ENCODE results near the gene PHYKPL.

The PHYKPL gene

DNA sequence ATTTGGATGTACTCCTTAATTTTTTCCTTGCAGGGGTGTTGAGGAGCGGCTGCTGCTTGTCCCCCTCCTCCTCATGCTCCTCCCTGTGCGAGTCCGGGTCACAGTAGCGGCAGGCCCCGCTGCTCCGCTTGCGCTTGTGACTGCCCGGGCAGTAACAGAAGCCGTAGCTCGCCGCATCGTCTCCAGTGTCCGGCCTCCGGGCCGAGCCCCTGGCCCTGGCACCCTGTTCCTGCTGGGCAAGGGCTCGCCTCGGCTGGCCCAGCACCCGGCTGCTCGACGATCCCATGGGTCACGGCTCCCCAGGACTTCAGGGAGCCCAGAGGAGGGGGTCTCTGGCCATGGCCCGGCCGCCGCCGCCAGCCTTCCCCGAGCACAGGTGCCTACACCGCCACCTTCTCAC, 45.6 kb downstream of the PHYKPL start, which contains the start of gene GMCL2:
Gene GMCL2, minus strand, starts transcription at position 358 of the 400 bp plus-strand sequence. Its CDS starts 72 bp downstream, at position 286.
- no peak for DNase-seq (ENCODE audit: low read depth)

GRCh38 chr5:178186427-178186826, 46.2 kb downstream of the PHYKPL start:
- DNase-seq (ENCODE audit: low read depth), result no peak

DNA sequence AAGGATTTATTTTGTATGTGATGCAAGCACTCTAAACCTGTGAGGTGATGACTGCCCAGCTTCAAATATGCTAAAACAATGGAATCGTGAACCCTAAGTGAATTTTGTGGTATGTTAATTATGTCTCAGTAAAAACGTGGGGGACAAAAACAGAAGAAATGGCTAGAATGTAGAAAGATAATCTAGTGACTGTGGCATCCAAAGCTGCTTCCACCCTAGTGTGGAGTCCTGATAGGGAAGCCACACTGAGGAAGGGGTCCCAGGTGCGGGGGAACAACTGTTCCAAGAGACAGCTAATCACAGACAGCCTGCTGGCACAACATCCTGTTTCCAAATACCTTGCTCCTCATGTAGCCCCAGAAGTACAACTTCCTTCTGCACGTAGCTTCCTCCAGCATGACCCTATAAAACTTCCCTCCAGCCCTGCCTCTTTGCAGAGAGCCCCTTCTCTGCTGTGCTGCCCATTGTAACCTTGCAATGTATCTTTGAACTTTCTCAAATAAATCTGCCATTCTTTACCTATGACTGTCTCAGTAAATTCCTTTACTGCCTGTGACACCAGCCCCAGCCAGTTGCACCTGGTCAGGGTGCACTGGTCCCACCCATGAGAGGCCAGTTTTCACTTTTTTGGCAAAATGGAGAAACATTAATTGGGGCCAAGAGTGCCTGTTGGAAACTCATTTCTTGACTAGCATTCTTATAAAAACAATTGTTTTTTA, 50.3 kb downstream of the PHYKPL start:
- DNase-seq (ENCODE audit: low read depth), result no peak

GRCh38 chr5:178180141-178180863, 52.3 kb downstream of the PHYKPL start:
- DNase-seq (ENCODE audit: low read depth), result no peak

DNA sequence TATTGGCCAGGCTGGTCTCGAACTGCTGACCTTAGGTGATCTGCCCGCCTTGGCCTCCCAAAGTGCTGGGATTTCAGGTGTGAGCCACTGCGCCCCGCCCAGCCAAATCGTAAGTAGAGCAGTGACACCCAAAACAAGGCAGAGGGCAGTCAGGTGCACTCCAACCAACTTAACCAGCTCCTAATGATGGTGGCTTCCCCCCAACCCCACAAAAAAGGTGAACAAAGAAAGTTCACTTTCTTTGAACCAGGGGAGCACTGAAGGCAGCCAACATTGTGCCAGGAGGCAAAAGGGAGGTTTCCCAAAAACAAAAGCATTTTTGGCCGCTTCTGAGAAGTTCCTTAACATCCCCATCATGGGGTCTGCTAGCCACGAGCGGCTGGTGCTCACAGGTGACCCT, 55.0 kb downstream of the PHYKPL start:
- no peak for DNase-seq (ENCODE audit: low read depth)

- no peak for DNase-seq (ENCODE audit: low read depth)
Observed at GRCh38 chr5:178176791-178177190, 55.8 kb downstream of the PHYKPL start.

- no peak for DNase-seq (ENCODE audit: low read depth)
Observed at GRCh38 chr5:178174456-178174855, 58.1 kb downstream of the PHYKPL start.

DNA sequence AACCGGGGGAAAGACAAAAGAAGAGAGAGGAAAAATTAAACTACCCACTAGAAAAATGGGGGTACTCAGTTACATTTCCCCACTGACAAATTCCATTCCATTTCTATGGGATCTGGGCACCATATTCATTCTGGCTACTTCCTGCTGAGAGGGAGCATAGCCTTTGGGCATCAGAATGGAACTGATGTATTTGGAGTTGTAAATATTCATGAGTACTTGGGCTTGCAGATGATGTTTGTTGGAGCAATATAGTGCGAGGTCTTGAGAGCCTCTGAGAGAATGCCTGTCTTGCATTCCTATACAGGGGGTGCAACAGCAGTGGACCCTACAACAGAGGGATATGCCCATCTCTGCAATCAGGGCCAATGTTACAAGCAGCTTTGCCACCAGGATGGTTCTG, 62.1 kb downstream of the PHYKPL start:
- DNase-seq (ENCODE audit: low read depth), result no peak

DNA sequence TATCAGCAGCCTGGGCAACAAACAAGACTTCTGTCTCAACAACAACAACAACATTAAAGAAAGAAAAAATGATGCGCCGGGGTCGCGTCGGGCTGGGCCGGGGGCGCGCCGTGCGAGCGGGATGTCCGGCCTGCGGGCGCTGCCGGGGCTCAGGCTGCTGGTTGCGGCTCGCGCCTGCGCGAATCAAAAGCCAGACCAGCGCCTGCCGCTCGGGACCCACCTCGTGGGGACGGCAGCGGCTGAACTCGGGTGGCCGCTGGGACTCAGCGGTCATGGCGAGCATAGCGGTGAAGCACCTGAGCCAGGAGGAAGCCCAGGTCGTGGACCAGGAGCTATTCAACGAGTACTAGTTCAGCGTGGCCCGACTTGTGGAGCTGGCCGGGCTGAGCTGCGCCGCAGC, 67.0 kb downstream of the PHYKPL start:
- no peak for DNase-seq (ENCODE audit: low read depth)

- DNase-seq (ENCODE audit: low read depth), result peak; percentile 43
Observed at GRCh38 chr5:178163772-178164735, 68.5 kb downstream of the PHYKPL start.

DNA sequence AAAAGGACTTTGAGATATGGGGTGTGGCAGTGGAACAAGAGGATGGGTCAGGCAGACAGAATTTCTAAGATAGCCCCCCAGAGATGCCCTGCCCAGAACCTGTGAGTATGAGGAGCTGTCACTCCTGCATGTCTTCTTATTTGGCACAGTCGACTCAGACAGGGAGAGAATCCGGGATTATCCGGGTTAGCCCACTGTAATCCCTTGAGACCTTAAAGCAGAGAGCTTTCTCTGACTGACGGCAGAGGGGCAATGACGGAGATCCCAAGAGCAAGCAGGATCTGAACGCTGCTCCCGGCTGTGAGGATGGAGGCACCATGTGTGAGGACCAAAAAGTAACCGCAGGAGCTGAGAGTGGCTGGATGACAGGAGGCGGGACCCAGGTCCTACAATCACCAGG, 70.1 kb downstream of the PHYKPL start:
- no peak for DNase-seq (ENCODE audit: low read depth)

- no peak for DNase-seq (ENCODE audit: low read depth)
Observed at GRCh38 chr5:178160176-178160575, 72.4 kb downstream of the PHYKPL start.

All from fibroblast of the conjunctiva (primary cell).